DMS114 treated with DMSO at 0.1 percent for 48 hours (cell line): ENCODE data around the gene EXOC3.
"Not testable (repeated sequence)": the region's sequence is repeated elsewhere in the genome, so short reads cannot be mapped to it uniquely, and the experiment has no call there.

Experiments used
- DNase-seq: peaks from one replicate; lab custom pipeline; 2025; ENCODE audit not compliant: unreplicated experiment; lab: John Stamatoyannopoulos, UW

The EXOC3 gene

DNA sequence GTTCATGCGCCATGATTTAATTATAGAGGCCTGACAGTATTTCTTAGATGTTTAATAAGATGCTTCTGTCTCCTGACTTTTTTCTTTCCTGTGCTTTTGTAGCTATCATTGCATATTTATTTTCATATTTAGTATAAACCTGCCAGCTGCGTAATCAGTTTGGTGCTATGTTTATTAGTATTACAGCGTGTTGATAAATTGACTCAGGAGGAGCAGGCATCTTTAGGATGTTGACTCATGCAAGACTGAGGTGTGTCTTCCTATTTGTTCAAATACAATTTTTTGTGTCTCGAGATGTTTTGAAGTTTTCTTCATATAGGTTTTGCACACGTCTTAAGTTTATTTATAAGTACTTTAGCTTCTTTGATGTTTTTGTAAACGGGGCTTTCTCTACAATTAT, 35.9 kb upstream of the EXOC3 start:
- no peak for DNase-seq

DNA sequence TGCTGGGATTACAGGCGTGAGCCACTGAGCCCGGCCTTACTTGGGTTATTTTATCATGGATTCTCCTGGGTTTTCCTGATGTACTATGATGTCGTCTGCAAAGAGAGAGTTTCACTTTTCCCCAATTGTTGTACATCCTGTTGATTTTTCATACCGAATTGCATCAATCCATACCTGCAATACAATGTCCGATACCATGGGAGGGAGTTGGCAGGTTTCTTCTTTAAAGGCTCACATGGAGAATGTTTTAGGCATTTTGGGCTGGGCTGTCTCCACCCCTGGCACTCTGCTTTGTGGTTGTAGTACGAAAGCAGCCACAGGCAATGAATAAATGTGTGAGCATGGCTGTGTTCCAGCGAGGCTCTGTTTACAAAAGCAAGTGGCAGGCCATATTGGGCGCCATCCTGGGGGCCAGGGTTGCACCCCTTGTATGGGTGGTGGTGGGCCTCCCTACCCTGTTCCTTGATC, 35.1 kb upstream of the EXOC3 start:
- no peak for DNase-seq

- DNase-seq = no peak
Measured at GRCh38 chr5:410911-411517, 32.0 kb upstream of the EXOC3 start.

GRCh38 chr5:411728-412127, 31.2 kb upstream of the EXOC3 start:
- DNase-seq = no peak

DNA sequence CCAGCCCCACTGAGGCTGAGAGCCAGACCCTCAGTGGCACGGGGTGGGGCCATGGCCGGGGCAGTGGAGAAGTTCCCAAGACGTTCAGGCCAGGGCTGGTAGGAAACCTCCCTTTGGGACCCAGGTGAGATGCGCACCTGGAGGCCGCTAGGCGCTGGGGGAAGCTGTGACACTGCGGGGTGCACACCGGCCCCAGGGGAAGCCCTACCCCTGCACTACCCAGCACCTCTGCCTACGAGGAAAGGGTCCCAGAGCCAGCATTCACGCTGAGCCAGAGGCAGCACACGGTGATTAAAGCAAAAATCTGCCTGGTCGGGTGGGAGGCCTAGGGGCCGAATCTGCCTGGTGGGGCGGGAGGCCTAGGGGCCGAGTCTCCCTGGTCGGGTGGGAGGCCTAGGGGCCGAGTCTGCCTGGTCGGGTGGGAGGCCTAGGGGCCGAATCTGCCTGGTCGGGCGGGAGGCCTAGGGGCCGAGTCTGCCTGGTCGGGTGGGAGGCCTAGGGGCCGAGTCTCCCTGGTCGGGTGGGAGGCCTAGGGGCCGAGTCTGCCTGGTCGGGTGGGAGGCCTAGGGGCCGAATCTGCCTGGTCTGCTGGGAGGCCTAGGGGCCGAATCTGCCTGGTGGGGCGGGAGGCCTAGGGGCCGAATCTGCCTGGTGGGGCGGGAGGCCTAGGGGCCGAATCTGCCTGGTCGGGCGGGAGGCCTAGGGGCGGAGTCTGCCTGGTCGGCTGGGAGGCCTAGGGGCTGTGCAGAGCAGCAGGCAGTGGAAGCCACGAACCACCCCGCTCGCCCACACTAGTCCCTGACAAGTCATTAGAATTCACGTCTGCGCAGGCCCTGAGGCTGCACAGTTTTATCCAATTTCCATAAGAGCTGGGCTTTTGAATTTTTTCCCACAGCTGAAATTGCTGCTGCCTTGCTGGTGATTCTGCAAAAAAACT, 27.7 kb upstream of the EXOC3 start:
- DNase-seq = not testable (repeated sequence)

GRCh38 chr5:415928-416635, 26.9 kb upstream of the EXOC3 start:
- DNase-seq = no peak

DNA sequence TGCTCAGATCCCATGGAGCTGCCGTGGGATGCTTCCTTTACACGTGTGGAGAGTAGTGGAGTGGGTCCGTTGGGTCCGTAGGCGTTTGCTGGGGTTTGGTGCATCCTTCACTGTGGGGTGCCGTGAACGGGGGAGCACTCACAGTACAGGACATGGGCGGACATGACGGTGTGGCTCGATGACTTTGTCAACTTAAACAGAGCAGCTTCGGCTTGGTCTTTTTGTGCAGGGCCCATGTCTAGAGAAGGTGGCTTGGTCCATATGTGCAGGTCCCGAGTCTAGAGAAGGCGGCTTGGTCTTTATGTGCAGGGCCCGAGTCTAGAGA, 26.4 kb upstream of the EXOC3 start:
- no peak for DNase-seq

DNA sequence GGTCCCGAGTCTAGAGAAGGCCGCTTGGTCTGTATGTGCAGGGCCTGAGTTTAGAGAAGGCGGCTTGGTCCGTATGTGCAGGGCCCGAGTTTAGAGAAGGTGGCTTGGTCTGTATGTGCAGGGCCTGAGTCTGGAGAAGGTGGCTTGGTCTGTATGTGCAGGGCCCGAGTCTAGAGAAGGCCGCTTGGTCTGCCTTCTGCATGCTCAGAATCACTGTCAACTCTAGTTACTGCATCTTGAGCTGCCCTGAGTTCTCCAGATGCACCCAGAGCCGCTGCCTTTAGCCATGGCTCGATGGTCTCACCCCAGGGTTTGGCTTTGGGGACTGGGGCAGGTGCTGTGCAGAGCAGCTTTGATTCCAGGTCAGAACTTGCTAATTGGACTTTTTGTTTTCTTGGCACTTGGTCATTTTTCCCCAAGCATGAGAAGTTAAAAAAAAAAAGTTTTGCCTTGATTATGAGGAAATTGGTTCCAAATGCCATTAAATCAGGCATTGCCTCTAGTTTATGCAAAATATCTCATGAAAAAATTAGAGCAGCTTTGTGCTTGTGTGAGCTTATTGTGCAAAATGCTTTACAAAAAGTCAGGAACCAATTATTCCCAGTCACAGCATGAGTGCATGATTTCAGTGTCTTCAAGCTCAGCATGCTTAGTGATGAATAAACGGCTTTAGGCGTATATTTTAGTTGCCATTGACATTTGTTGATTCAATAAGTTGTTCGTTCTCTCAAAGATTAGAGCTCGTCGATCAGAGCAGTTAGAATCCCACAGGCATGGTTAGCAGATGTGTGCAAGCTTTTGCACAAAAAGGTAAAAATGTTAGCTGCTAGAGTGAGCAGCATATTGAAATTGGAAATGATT, 25.4 kb upstream of the EXOC3 start:
- DNase-seq = no peak

DNA sequence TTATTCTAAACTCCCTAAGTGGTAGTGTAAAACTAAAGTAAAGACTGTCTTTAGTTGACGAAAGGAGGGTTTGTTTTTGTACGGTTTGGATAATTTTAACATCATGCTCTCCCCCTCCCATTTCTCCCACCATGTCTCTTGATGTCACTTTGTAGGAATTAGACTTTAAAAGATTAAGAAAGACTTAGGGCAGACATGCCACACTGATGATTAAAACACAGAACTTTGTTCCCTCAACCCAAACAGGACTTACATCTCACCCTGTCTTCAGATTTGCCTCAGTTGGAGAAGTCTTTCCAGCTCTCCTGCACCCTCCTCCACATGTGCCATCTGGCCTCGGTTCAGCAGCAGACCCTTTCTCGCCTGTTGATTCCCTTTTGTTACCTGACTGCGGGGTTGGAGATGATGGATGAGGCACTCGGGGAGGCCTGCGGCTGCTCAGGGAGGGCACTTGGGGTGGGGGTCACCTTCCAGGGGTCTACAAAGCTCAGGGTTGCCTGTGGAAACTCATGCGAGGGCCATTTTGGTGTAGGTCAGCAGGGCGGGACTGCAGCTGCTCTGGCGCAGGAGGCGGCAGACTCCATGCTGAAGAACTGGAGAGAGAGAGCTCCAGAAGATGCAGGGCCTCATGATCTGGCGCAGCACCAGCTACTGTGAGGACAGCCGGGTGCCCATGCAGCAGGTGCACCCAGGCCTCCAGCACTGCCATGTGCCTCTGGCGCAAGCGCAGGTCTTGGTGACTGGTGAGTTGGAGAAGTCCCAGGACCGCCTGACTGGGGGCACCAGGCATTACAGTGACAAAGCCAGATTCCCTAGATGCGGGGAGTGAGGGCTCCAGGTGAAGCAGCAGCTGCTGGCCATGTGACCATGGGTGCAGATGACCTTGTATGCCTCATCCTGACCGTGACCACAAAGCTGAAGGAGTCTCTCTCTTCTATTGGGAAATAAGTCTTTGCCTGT, 24.5 kb upstream of the EXOC3 start:
- DNase-seq = no peak

GRCh38 chr5:419970-420369, 23.0 kb upstream of the EXOC3 start:
- DNase-seq = no peak

GRCh38 chr5:420632-421286, 22.2 kb upstream of the EXOC3 start:
- no peak for DNase-seq

DNA sequence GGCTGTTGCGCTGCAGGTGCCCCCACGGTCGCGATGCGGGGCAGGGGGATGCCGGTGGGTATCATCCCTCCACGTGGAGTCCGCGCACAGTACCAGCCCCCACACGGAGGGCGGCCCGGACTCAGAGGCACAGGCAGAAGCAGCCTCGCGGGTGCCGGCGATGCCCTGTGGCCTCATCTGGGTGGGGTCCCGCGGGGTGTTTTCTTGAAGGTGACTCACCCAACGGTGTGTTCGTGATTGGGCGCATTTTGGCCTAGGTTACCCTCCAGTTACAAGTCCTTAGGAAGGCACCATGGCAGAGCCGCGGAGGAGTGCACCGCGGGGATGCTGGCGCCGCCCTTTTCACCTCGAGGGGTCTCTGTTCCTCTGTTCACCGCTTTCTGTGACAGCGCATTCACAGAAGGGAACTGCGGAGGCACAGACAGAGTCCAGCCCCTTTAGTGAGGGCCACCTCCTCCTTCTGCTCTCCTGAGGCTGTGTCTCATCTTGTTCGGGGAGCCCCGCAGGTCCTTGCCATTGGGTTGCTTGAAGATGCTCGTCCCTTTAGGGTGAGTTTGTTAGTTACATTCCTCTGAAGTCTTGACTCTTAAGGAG, 21.6 kb upstream of the EXOC3 start:
- DNase-seq = no peak

DNA sequence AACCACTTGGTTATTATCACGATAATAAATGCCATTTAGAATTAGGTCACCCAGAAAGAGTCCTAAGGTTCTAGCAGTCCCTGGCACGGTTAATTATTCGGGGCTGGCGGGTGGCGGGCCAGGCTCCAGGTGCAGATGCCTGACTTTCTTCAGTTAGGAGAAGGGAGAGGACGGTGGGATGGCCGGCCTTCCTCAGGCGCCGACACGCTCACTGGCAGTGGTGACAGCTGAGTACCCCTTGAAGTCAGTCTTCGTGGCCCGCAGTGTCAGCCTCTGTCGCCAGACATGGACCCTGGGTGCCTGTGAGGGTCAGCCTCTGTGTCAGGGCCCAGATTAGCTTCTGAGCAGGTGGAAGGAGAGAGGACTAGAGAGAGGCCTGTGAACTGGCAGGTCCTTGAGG, 21.1 kb upstream of the EXOC3 start:
- no peak for DNase-seq

DNA sequence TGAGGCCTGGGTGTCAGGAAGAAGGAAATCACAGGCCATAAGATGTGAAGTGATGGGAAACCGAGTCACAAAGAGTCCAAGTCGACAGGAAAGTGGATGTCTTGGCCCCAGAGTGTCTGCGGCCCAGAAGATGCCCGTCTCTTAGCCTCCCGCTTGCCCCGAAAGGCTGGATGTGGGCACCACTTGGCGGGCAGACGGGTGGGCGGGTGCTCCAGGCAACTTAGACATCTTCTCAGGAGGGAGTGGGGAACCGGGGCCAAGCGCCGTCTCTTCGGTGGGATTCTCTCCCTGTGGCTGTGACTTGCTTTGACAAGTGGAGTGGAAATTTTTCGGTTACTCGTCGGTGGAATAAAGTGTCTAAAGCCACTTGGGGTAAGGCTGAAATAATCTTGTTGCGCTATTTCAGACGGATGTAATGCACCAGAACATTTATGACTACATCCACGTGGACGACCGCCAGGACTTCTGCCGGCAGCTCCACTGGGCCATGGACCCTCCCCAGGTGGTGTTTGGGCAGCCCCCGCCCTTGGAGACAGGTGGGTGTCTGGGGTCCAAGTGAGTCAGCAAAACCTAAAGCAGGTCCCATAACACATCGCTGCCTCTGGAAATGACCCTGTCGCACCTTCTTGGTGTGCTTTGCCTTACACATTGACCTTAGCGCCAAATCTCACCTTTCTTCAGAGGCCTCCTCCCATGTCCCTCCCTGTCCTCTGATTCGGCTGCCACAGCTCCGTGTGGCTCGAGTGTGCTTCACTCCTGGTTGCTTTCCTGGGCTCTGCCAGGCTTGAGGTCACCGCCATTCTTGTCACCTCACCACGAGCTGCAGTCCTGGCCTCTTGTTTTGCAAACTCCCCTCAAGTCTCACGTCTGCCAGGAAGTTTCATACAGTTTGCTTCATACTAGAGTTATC, 20.4 kb upstream of the EXOC3 start:
- DNase-seq = no peak

DNA sequence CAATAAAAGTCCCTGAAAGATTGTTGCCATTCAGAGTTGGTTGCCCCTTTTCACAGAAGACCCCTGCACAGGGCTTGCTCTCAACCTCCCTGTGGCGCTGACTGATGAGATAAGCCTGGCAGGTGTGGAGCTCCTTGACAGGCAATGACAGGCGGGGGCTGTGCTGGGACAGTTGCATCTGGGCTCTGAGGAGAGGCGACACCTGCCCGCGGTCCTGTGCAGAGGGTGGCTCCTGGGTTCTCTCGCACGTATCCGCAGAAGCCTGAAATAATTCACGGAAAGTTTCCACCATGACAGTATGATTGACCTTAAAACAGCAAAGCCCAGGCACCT, 19.8 kb upstream of the EXOC3 start:
- no peak for DNase-seq

DNA sequence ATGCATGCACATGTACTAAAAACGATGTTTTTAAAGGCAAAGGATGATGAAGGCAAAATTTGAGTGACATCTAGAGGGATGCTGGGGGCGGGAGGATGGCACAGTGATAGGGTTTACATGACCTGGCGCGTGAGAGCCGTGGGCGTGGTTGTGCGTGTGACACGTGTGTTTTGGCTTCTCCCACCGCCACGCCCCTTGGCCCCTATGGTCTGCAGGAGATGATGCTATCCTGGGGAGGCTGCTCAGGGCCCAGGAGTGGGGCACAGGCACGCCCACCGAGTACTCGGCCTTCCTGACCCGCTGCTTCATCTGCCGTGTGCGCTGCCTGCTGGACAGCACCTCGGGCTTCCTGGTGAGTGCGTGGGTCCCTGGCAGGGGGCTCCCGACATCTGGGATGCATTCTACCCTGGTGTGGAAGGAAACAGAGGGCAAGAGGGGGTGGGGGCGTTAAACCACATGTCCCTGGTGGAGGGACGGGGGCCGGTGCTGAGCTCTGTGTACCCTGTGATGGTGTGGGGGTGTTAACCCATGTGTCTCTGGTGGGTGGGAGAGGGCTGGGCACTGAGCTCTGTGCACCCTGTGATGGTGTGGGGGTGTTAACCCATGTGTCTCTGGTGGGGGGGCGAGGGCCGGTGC, 19.2 kb upstream of the EXOC3 start:
- DNase-seq = no peak

- no peak for DNase-seq
Measured at GRCh38 chr5:424301-425110, 18.5 kb upstream of the EXOC3 start.
